ENCODE data around the gene SPTB. TPM values are rescaled to one million over a fixed set of nuclear protein-coding genes. Genes with fewer than 3 reads are reported as not detected.

Gene SPTB
- total and polyA plus RNA-seq, 9 donors, result 0.28 to 1.4 (median 0.68) TPM

DNA sequence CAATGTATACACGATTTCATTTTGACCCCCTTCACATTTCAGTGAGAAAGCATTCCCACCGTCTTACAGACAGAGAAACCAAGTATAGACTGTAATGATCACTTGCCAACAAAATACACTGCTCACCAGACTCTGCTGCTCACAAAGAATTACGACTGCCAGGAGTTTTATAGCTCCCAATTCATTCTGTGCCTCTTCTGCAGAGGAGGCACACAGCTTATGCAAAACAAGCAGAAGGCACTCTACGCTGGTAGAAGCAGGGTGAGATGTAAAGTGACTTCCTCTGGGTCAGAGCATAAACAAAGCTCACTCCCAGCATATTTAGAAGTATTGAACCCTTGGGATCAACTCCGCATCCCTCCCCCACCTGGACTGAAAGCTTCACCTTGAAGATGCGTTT is 14.6 kb downstream of the SPTB start:
- Histone ChIP-seq H3K36me3 (no peaks in the 10 kb centered on the region), H3K4me3 (no peak overlapping the region), H3K27me3 (no peaks in the 10 kb centered on the region), H3K9me3 (no peaks in the 10 kb centered on the region), H3K4me1 (ENCODE audit: insufficient read depth) (no peaks in the 10 kb centered on the region), H3K27ac (no peak overlapping the region)
- TF ChIP-seq POLR2A (IDR thresholded peaks at IDR 0.05) (no peak), EP300 (IDR thresholded peaks at IDR 0.05) (no peak)
- TF ChIP-seq, protein P1, sequence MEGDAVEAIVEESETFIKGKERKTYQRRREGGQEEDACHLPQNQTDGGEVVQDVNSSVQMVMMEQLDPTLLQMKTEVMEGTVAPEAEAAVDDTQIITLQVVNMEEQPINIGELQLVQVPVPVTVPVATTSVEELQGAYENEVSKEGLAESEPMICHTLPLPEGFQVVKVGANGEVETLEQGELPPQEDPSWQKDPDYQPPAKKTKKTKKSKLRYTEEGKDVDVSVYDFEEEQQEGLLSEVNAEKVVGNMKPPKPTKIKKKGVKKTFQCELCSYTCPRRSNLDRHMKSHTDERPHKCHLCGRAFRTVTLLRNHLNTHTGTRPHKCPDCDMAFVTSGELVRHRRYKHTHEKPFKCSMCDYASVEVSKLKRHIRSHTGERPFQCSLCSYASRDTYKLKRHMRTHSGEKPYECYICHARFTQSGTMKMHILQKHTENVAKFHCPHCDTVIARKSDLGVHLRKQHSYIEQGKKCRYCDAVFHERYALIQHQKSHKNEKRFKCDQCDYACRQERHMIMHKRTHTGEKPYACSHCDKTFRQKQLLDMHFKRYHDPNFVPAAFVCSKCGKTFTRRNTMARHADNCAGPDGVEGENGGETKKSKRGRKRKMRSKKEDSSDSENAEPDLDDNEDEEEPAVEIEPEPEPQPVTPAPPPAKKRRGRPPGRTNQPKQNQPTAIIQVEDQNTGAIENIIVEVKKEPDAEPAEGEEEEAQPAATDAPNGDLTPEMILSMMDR (IDR thresholded peaks at IDR 0.05), result no peak
- intact Hi-C loops (cut with DNase I), result no loop called here
- DNase-seq, result no peak
- WGBS, 3 donors, result 54 to 69% (median 60%) methylated on average over 6 of the region's 6 CpGs

DNA sequence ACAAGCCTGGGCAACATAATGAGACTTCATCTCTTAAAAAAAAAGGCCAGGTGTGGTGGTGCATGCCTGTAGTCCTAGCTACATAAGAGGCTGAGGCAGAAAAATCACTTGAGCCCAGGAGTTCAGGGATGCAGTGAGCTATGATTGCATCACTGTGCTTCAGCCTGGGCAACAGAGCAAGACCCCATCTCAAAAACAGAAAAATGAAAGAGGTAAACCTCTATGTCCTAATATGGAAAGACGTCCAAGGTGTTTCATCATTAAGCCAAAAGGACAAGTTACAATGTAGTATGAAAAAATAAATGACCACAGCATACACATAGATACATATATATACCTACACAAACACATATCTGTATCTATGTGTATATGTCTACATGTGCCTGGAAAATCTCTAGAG is 15.4 kb downstream of the SPTB start:
- H3K27me3 ChIP-seq, result no peaks in the 10 kb centered on the region
- no peaks in the 10 kb centered on the region for H3K4me1 ChIP-seq (ENCODE audit: insufficient read depth)
- H3K27ac ChIP-seq, result no peak overlapping the region
- WGBS, 3 donors, result 79 to 93% (median 91%) methylated on average over 1 of the region's 1 CpG
- no peak overlapping the region for H3K4me3 ChIP-seq
- H3K36me3 ChIP-seq, result no peaks in the 10 kb centered on the region
- intact Hi-C loops (cut with DNase I), result no loop called here
- no peaks in the 10 kb centered on the region for H3K9me3 ChIP-seq
- TF ChIP-seq, protein P1 (IDR thresholded peaks at IDR 0.05), result no peak
- no peak for TF ChIP-seq EP300 (IDR thresholded peaks at IDR 0.05)
- no peak for TF ChIP-seq POLR2A (IDR thresholded peaks at IDR 0.05)
- no peak for DNase-seq

DNA sequence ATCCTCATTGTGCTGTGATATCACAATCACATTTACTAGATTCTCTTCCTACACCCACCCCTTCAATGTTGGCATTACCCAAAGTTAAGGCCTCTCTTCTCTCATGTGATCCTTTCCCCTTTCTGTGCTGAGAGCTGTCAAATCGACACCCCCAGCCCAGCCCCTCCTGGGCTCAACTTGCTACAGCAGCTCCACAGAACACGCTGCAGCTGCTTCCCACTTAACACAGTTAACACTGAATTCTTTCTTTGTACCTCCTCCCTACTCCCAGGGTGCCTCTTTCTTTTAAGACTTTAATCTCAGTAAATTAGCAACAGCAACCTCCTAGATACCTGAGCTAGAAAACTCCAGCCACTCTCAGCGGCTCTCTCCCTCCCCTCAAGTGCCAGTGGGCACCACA is 17.8 kb downstream of the SPTB start:
- TF ChIP-seq EP300 (IDR thresholded peaks at IDR 0.05), result no peak
- TF ChIP-seq, protein P1 (IDR thresholded peaks at IDR 0.05), result no peak
- TF ChIP-seq POLR2A (IDR thresholded peaks at IDR 0.05), result no peak
- no peak for DNase-seq
- H3K36me3 ChIP-seq, result no peaks in the 10 kb centered on the region

DNA sequence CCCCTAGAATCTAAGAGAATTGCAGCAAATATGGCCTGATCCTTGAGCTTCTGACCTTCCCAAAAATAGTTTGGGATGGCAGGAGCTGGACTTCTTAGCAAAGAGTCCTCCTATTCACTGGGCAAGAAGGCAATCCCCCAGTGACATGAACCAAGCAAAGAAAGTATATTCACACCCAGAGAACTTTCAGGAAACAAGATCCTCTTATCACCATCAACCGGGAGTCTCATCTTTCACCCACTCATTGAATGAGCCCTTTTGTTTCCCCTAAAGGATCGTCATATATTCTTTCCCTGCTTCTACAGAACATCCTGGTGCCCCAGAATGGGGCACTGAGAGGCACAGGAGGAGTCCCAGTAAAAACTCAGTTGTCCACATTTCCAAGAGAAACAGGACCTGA is 19.7 kb downstream of the SPTB start:
- no peaks in the 10 kb centered on the region for H3K36me3 ChIP-seq
- TF ChIP-seq POLR2A (IDR thresholded peaks at IDR 0.05), result no peak
- no peak for TF ChIP-seq EP300 (IDR thresholded peaks at IDR 0.05)
- TF ChIP-seq, protein P1 (IDR thresholded peaks at IDR 0.05), result no peak
- WGBS, 3 donors, result 34 to 51% (median 48%) methylated on average over 2 of the region's 2 CpGs
- H3K27ac ChIP-seq, result no peak overlapping the region
- H3K4me1 ChIP-seq (ENCODE audit: insufficient read depth), result no peaks in the 10 kb centered on the region
- DNase-seq, result no peak
- no peak overlapping the region for H3K4me3 ChIP-seq
- intact Hi-C loops (cut with DNase I), result no loop called here
- H3K27me3 ChIP-seq, result no peaks in the 10 kb centered on the region
- no peaks in the 10 kb centered on the region for H3K9me3 ChIP-seq

More for the DNA sequence above, 17.8 kb downstream of the SPTB start:
- H3K27me3 ChIP-seq, result no peaks in the 10 kb centered on the region
- H3K4me1 ChIP-seq (ENCODE audit: insufficient read depth), result no peaks in the 10 kb centered on the region
- no peak overlapping the region for H3K4me3 ChIP-seq
- no peaks in the 10 kb centered on the region for H3K9me3 ChIP-seq
- WGBS, 3 donors, result 42 to 49% (median 45%) methylated on average over 3 of the region's 3 CpGs
- H3K27ac ChIP-seq, result no peak overlapping the region
- intact Hi-C loops (cut with DNase I), result no loop called here
